Peyer's patch (tissue), 4 donors: Measurements from ENCODE around the gene SPACDR.

Source experiments
- POLR2A ChIP-seq, 2 donors: fragments of 450-650 bp; IDR thresholded peaks; one replicate each; pipeline ENCODE4 v1.5.1; 2017; ENCODE audit warnings: antibody characterized with exemption in 2 of 2, mild to moderate bottlenecking in 2 of 2, moderate library complexity in 2 of 2
- TF ChIP-seq, protein P1 (sequence below), 6 experiments: fragments of 450-650 bp in 4 of 6; fragments of 200-600 bp in 2 of 6; sonication (generic) in 1 of 6; IDR thresholded peaks; one replicate each; pipeline ENCODE4 v1.5.1; 2017 to 2019; ENCODE audit warnings: antibody characterized with exemption in 6 of 6, mild to moderate bottlenecking in 3 of 6, moderate library complexity in 1 of 6

DNA sequence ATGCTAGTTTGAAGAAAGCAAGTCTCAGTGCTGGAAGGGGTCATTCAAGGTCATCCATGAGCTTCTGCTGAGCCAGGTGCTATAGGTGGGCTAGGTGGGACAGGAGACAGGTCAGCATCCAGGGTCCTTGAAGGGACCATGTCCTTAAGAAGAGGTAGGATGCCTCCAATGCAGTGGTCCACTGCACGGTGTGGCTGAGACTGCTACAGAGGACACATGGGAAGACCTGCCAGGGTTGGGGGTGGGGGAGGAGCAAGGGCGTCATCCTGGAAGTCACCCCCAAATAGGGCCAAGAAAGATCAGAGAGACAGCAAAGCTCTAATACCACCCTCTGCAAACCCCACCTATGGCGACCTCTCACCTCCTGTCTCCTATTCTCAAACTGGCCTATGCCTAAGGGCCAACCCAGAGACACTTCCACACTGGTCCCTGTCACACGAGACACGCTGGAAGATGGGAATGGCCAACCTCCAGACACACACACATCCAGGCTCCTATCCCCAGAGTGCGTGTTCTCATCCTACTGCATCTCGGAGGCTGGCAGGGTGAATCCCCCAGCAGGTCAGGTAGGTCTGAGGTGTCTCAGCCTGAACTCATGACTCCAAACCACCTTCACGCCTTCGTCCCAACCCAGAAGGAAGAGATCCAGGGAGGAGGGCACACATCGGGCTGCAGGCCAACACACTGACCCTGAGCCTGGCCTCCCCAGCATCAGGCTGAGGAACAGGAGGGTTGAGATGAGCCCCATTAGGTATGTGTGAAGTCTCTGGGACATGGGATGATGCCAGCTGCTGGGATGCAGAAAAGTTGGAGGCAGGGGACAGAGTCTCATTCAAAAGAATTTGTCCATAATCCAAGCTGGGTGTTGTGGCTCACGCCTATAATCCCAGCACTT lies 22.2 kb downstream of the SPACDR start:
- TF ChIP-seq, protein P1, sequence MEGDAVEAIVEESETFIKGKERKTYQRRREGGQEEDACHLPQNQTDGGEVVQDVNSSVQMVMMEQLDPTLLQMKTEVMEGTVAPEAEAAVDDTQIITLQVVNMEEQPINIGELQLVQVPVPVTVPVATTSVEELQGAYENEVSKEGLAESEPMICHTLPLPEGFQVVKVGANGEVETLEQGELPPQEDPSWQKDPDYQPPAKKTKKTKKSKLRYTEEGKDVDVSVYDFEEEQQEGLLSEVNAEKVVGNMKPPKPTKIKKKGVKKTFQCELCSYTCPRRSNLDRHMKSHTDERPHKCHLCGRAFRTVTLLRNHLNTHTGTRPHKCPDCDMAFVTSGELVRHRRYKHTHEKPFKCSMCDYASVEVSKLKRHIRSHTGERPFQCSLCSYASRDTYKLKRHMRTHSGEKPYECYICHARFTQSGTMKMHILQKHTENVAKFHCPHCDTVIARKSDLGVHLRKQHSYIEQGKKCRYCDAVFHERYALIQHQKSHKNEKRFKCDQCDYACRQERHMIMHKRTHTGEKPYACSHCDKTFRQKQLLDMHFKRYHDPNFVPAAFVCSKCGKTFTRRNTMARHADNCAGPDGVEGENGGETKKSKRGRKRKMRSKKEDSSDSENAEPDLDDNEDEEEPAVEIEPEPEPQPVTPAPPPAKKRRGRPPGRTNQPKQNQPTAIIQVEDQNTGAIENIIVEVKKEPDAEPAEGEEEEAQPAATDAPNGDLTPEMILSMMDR (IDR thresholded peaks at IDR 0.05), result no peak
- no peak for TF ChIP-seq POLR2A (IDR thresholded peaks at IDR 0.05)
